MM.1S (cell line): ENCODE results near the gene DIO1.

Experiments used
- DNase-seq: peaks from one replicate; pipeline ENCODE4 v3.0.0-alpha.2; 2015
- H2AFZ ChIP-seq: fragments of 300-600 bp; sonication (generic); 2 replicates; pipeline ENCODE4 v1.6.0; 2016; ENCODE audit warnings: antibody characterized with exemption, low read length
- H3F3A ChIP-seq: fragments of 300-600 bp; sonication (generic); 2 replicates; pipeline ENCODE4 v1.6.1; 2016; ENCODE audit warnings: mild to moderate bottlenecking, antibody characterized with exemption, low read length, moderate library complexity, mixed read lengths; ENCODE audit not compliant: insufficient read depth
- H3K27ac ChIP-seq: fragments of 300-600 bp; sonication (generic); 2 replicates; pipeline ENCODE4 v1.5.1; 2016; ENCODE audit warnings: mild to moderate bottlenecking, low read length
- H3K27me3 ChIP-seq: fragments of 300-600 bp; sonication (generic); replicated peaks from 2 replicates; pipeline ENCODE4 v1.6.0; 2016; ENCODE audit warnings: low read length; ENCODE audit not compliant: insufficient read depth
- H3K36me3 ChIP-seq: fragments of 300-600 bp; sonication (generic); replicated peaks from 2 replicates; pipeline ENCODE4 v1.6.1; 2016; ENCODE audit warnings: mild to moderate bottlenecking, low read length, mixed read lengths; ENCODE audit not compliant: insufficient read depth
- H3K4me1 ChIP-seq: fragments of 300-600 bp; sonication (generic); 2 replicates; pipeline ENCODE4 v1.6.1; 2016; ENCODE audit warnings: low read length, mixed read lengths
- H3K4me2 ChIP-seq: fragments of 300-600 bp; sonication (generic); 2 replicates; pipeline ENCODE4 v1.6.0; 2016; ENCODE audit warnings: low read depth, low read length
- H3K4me3 ChIP-seq: fragments of 300-600 bp; sonication (generic); 2 replicates; pipeline ENCODE4 v1.5.1; 2016; ENCODE audit warnings: low read length, mixed read lengths
- H3K79me2 ChIP-seq: fragments of 300-600 bp; sonication (generic); 2 replicates; pipeline ENCODE4 v1.6.1; 2016; ENCODE audit warnings: mixed run types, low read length, mixed read lengths
- H3K9ac ChIP-seq: fragments of 300-600 bp; sonication (generic); 2 replicates; pipeline ENCODE4 v1.6.1; 2016; ENCODE audit warnings: low read length, mixed read lengths
- H3K9me2 ChIP-seq: fragments of 300-600 bp; sonication (generic); replicated peaks from 2 replicates; pipeline ENCODE4 v1.6.1; 2016; ENCODE audit warnings: mild to moderate bottlenecking, low read length, mixed read lengths; ENCODE audit not compliant: insufficient read depth
- H3K9me3 ChIP-seq: fragments of 300-600 bp; sonication (generic); replicated peaks from 2 replicates; pipeline ENCODE4 v1.6.1; 2016; ENCODE audit warnings: mild to moderate bottlenecking, low read length, mixed read lengths; ENCODE audit not compliant: insufficient read depth
- H4K20me1 ChIP-seq: fragments of 300-600 bp; sonication (generic); 2 replicates; pipeline ENCODE4 v1.6.1; 2016; ENCODE audit warnings: mild to moderate bottlenecking, low read length, moderate library complexity, mixed read lengths; ENCODE audit not compliant: insufficient read depth
- CTCF ChIP-seq: fragments of 300-600 bp; sonication (generic); IDR thresholded peaks from 2 replicates; pipeline ENCODE4 v1.5.1; 2016; ENCODE audit warnings: antibody characterized with exemption, low read length, mixed read lengths
- EZH2 ChIP-seq: fragments of 300-600 bp; sonication (generic); optimal IDR thresholded peaks from 2 replicates; pipeline ENCODE3; 2017; ENCODE audit warnings: low read depth, mild to moderate bottlenecking, antibody characterized with exemption, low read length, mixed read lengths
- EZH2phosphoT487 ChIP-seq: fragments of 300-600 bp; sonication (generic); IDR thresholded peaks from 2 replicates; pipeline ENCODE4 v1.6.1; 2018; ENCODE audit warnings: antibody characterized with exemption, low read length

Gene DIO1

GRCh38 chr1:53851571-53852285 lies 42.3 kb upstream of the DIO1 start:
- H4K20me1 ChIP-seq = no peaks in the 10 kb centered on the region
- no peak overlapping the region for H3K4me3 ChIP-seq
- no peak overlapping the region for H3K9ac ChIP-seq
- H2AFZ ChIP-seq = no peak overlapping the region
- H3K9me3 ChIP-seq = no peaks in the 10 kb centered on the region
- H3K9me2 ChIP-seq = no peaks in the 10 kb centered on the region
- no peak overlapping the region for H3K27ac ChIP-seq
- TF ChIP-seq CTCF (no peak), EZH2 (no peak)
- no peak overlapping the region for H3K4me2 ChIP-seq
- DNase-seq = no peak
- no peaks in the 10 kb centered on the region for H3F3A ChIP-seq
- H3K4me1 ChIP-seq = no peaks in the 10 kb centered on the region
- H3K27me3 ChIP-seq = no peaks in the 10 kb centered on the region
- H3K79me2 ChIP-seq = no peaks in the 10 kb centered on the region
- H3K36me3 ChIP-seq = no peaks in the 10 kb centered on the region

GRCh38 chr1:53860967-53861411 lies 33.0 kb upstream of the DIO1 start:
- Histone ChIP-seq H3K27ac (no peak overlapping the region), H3K4me3 (no peak overlapping the region), H2AFZ (no peak overlapping the region), H3K9me3 (no peaks in the 10 kb centered on the region), H3K27me3 (no peaks in the 10 kb centered on the region), H3K79me2 (no peaks in the 10 kb centered on the region), H4K20me1 (no peaks in the 10 kb centered on the region), H3K4me1 (no peaks in the 10 kb centered on the region), H3K36me3 (no peaks in the 10 kb centered on the region), H3K9me2 (no peaks in the 10 kb centered on the region), H3K9ac (no peak overlapping the region), H3K4me2 (no peak overlapping the region), H3F3A (no peaks in the 10 kb centered on the region)
- TF ChIP-seq EZH2phosphoT487 (no peak), CTCF (peak; percentile 85)
- peak; percentile 58 for DNase-seq

GRCh38 chr1:53862507-53862906 lies 31.5 kb upstream of the DIO1 start:
- TF ChIP-seq EZH2phosphoT487 (no peak), CTCF (no peak), EZH2 (no peak)

More at GRCh38 chr1:53862507-53862906, 31.5 kb upstream of the DIO1 start:
- H3K4me3 ChIP-seq = no peak overlapping the region
- no peaks in the 10 kb centered on the region for H3K27me3 ChIP-seq
- H4K20me1 ChIP-seq = no peaks in the 10 kb centered on the region
- no peak overlapping the region for H3K4me2 ChIP-seq
- no peaks in the 10 kb centered on the region for H3F3A ChIP-seq
- H3K27ac ChIP-seq = no peak overlapping the region
- H2AFZ ChIP-seq = no peak overlapping the region
- no peaks in the 10 kb centered on the region for H3K4me1 ChIP-seq
- no peaks in the 10 kb centered on the region for H3K79me2 ChIP-seq
- H3K9ac ChIP-seq = no peak overlapping the region
- no peak for DNase-seq
- H3K9me3 ChIP-seq = no peaks in the 10 kb centered on the region
- no peaks in the 10 kb centered on the region for H3K36me3 ChIP-seq
- no peaks in the 10 kb centered on the region for H3K9me2 ChIP-seq
